Endothelial cell of umbilical vein (primary cell): Measurements from ENCODE around the gene TNS1. TPM values are rescaled to one million over a fixed set of nuclear protein-coding genes. Genes with fewer than 3 reads are reported as not detected.

ENCODE experiments used
- BruUV-seq: library from RNA; stranded (reverse); fragments of 400-500 nt; replicated peaks from 2 replicates; lab custom pipeline; 2021; lab: Mats Ljungman, UMichigan
- CTCF ChIA-PET: fragments of 300-600, 350-600 bp; sonication (Branson Sonifier 250); formaldehyde crosslinking; loops from one replicate; lab custom pipeline; 2021; ENCODE audit warnings: antibody characterized with exemption, inconsistent platforms; lab: Charles Lee
- POLR2A ChIA-PET: fragments of 300-600, 350-600 bp; sonication (Branson Sonifier 250); formaldehyde crosslinking; loops from one replicate; lab custom pipeline; 2021; ENCODE audit warnings: antibody characterized with exemption, inconsistent platforms; lab: Charles Lee
- DNase-seq: peaks from one replicate; pipeline ENCODE4 v3.0.0-alpha.2; 2011; ENCODE audit warnings: low read depth, low spot score
- FAIRE-seq: peaks from 2 replicates; lab custom pipeline; 2011; peaks lifted over from hg19 to GRCh38; lab: Jason Lieb, UNC
- H2AFZ ChIP-seq: 2 replicates; pipeline ENCODE4 v1.6.0; 2012; ENCODE audit warnings: low read depth, low read length, control low read depth, inconsistent platforms
- H3K27ac ChIP-seq: 2 replicates; pipeline ENCODE4 v1.5.1; 2011; ENCODE audit warnings: low read depth, mild to moderate bottlenecking, control low read depth, low read length, moderate library complexity; ENCODE audit not compliant: insufficient read depth
- H3K27me3 ChIP-seq, 2 experiments: 2 replicates each; pipeline versions ENCODE4 v1.6.0 to v1.6.1; 2011; ENCODE audit warnings: low read length in 2 of 2, mixed read lengths in 1 of 2; ENCODE audit not compliant: control insufficient read depth in 2 of 2, insufficient read depth in 2 of 2
- H3K36me3 ChIP-seq, 2 experiments: 2 replicates in 1 of 2; 3 replicates in 1 of 2; pipeline ENCODE4 v1.5.1; 2011; ENCODE audit warnings: low read length in 2 of 2, mild to moderate bottlenecking in 1 of 2, moderate library complexity in 1 of 2; ENCODE audit not compliant: control insufficient read depth in 2 of 2, insufficient read depth in 2 of 2; ENCODE audit errors: extremely low read depth in 1 of 2
- H3K4me1 ChIP-seq: 3 replicates; pipeline ENCODE4 v1.5.1; 2011; ENCODE audit warnings: mild to moderate bottlenecking, low read length; ENCODE audit not compliant: control insufficient read depth, insufficient read depth; ENCODE audit errors: extremely low read depth
- H3K4me2 ChIP-seq: 2 replicates; pipeline ENCODE4 v1.6.1; 2011; ENCODE audit warnings: low read length, control low read depth, mixed read lengths; ENCODE audit not compliant: insufficient read depth
- H3K4me3 ChIP-seq, 3 experiments: fragments of 200-600 bp in 1 of 3; sonication (generic), shearing (Covaris generic) in 1 of 3; replicated peaks in 1 of 3; 2 replicates each; pipeline ENCODE4 v1.5.1; 2011 to 2016; ENCODE audit warnings: control low read depth in 3 of 3, low read length in 3 of 3, mild to moderate bottlenecking in 2 of 3, inconsistent platforms in 1 of 3, low read depth in 1 of 3, moderate library complexity in 1 of 3; ENCODE audit not compliant: insufficient read depth in 1 of 3
- H3K79me2 ChIP-seq: 2 replicates; pipeline ENCODE4 v1.6.0; 2012; ENCODE audit warnings: low read length, inconsistent platforms; ENCODE audit not compliant: control insufficient read depth, insufficient read depth
- H3K9ac ChIP-seq: replicated peaks from 2 replicates; pipeline ENCODE3; 2011; ENCODE audit warnings: low read length, control low read depth; ENCODE audit not compliant: insufficient read depth; ENCODE audit errors: extremely low read depth
- H3K9me1 ChIP-seq: replicated peaks from 3 replicates; pipeline ENCODE4 v1.6.0; 2011; ENCODE audit warnings: mild to moderate bottlenecking, low read length; ENCODE audit not compliant: control insufficient read depth, insufficient read depth; ENCODE audit errors: extremely low read depth
- H3K9me3 ChIP-seq: replicated peaks from 2 replicates; pipeline ENCODE4 v1.5.1; 2012; ENCODE audit warnings: low read length, inconsistent platforms; ENCODE audit not compliant: control insufficient read depth, insufficient read depth
- H4K20me1 ChIP-seq: replicated peaks from 2 replicates; pipeline ENCODE3; 2011; ENCODE audit warnings: mild to moderate bottlenecking, low read length; ENCODE audit not compliant: control insufficient read depth, insufficient read depth; ENCODE audit errors: extremely low read depth
- EZH2 ChIP-seq: IDR thresholded peaks from 2 replicates; pipeline ENCODE4 v1.6.1; 2012; ENCODE audit warnings: borderline replicate concordance, low read depth, mild to moderate bottlenecking, moderate library complexity, low read length, inconsistent platforms; ENCODE audit not compliant: severe bottlenecking
- FOS ChIP-seq: IDR thresholded peaks from 2 replicates; pipeline ENCODE4 v1.6.1; 2011; ENCODE audit warnings: mild to moderate bottlenecking, low read length, moderate library complexity, borderline replicate concordance; ENCODE audit not compliant: insufficient read depth
- GATA2 ChIP-seq: IDR thresholded peaks from 2 replicates; pipeline ENCODE4 v1.7.0; 2011; ENCODE audit warnings: low read depth, mild to moderate bottlenecking, moderate library complexity, mixed read lengths, low read length; ENCODE audit not compliant: insufficient read length, insufficient read depth
- JUN ChIP-seq: IDR thresholded peaks from 2 replicates; pipeline ENCODE4 v1.6.1; 2011; ENCODE audit warnings: borderline replicate concordance, low read depth; ENCODE audit not compliant: insufficient read length, insufficient read depth
- MYC ChIP-seq: IDR thresholded peaks from one replicate; pipeline ENCODE4 v1.6.1; 2011; ENCODE audit warnings: mild to moderate bottlenecking, low read depth, low read length
- POLR2A ChIP-seq: IDR thresholded peaks from 2 replicates; pipeline ENCODE4 v1.6.1; 2012; ENCODE audit warnings: low read depth, mild to moderate bottlenecking, control low read depth, low read length
- POLR2AphosphoS5 ChIP-seq: IDR thresholded peaks from 2 replicates; pipeline ENCODE4 v1.6.1; 2012; ENCODE audit warnings: low read depth, mild to moderate bottlenecking, control low read depth, low read length, moderate library complexity; ENCODE audit not compliant: insufficient read depth
- dilution Hi-C: fragments of 300-500 bp; cut with MboI; formaldehyde crosslinking; loops from one replicate; pipeline ENCODE4 v1.15.0; 2019; ENCODE audit warnings: low sequenced_read_pairs; ENCODE audit not compliant: extremely low pct_ligation_motif_present
- intact Hi-C: fragments of 100-400 bp; cut with micrococcal nuclease; formaldehyde crosslinking; loops from one replicate; pipeline ENCODE4 v1.10.0; 2022
- polyA plus RNA-seq, 4 experiments: library from polyadenylated mRNA; depleted of rRNA in 3 of 4; stranded (reverse) in 3 of 4; unstranded in 1 of 4; fragments of >200 nt; gene quantifications; 2 replicates each; pipeline versions ENCODE4 v1.2.1 to v1.2.3, GENCODE V29; 2011 to 2012; ENCODE audit warnings: missing spikeins in 1 of 4
- total RNA-seq: library from RNA; stranded (reverse); gene quantifications from 2 replicates; pipeline ENCODE4 v1.2.3, GENCODE V29; 2021
- TF ChIP-seq, protein P1 (sequence below), 2 donors: IDR thresholded peaks; 1 replicate in 1 of 2; 2 replicates in 1 of 2; pipeline ENCODE4 v1.5.1; 2011; ENCODE audit warnings: low read length in 2 of 2, mild to moderate bottlenecking in 2 of 2, moderate library complexity in 2 of 2, control low read depth in 1 of 2, inconsistent platforms in 1 of 2, low read depth in 1 of 2; ENCODE audit not compliant: insufficient read depth in 1 of 2; ENCODE audit errors: extremely low read depth in 1 of 2
- TF ChIP-seq, protein P2 (sequence below): IDR thresholded peaks from 2 replicates; pipeline ENCODE4 v1.6.1; 2011; ENCODE audit not compliant: insufficient read depth, insufficient read length

Gene TNS1
- total and polyA plus RNA-seq, 2 donors (not counting 3 experiments of a cell fraction or from before 2014, with no cell fraction given), result 11.0 to 52.1 TPM

- POLR2A ChIA-PET, result no interaction called here
- Histone ChIP-seq H3K4me3 (no peak overlapping the region), H3K9me3 (no peaks in the 10 kb centered on the region), H4K20me1 (no peaks in the 10 kb centered on the region), H3K9ac (no peak overlapping the region), H3K4me1 (no peaks in the 10 kb centered on the region), H3K36me3 (no peaks in the 10 kb centered on the region), H3K4me2 (no peak overlapping the region), H3K9me1 (no peaks in the 10 kb centered on the region), H2AFZ (no peak overlapping the region), H3K27me3 (peaks cover 0 to 6% of the 10 kb centered on the region in 2 experiments), H3K27ac (no peak overlapping the region), H3K79me2 (no peaks in the 10 kb centered on the region)
- DNase-seq, result no peak
- dilution Hi-C loops, result no loop called here
- TF ChIP-seq MYC (no peak), GATA2 (no peak), POLR2AphosphoS5 (no peak), JUN (no peak), FOS (no peak), EZH2 (no peak), POLR2A (no peak)
- TF ChIP-seq, protein P1, sequence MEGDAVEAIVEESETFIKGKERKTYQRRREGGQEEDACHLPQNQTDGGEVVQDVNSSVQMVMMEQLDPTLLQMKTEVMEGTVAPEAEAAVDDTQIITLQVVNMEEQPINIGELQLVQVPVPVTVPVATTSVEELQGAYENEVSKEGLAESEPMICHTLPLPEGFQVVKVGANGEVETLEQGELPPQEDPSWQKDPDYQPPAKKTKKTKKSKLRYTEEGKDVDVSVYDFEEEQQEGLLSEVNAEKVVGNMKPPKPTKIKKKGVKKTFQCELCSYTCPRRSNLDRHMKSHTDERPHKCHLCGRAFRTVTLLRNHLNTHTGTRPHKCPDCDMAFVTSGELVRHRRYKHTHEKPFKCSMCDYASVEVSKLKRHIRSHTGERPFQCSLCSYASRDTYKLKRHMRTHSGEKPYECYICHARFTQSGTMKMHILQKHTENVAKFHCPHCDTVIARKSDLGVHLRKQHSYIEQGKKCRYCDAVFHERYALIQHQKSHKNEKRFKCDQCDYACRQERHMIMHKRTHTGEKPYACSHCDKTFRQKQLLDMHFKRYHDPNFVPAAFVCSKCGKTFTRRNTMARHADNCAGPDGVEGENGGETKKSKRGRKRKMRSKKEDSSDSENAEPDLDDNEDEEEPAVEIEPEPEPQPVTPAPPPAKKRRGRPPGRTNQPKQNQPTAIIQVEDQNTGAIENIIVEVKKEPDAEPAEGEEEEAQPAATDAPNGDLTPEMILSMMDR (IDR thresholded peaks at IDR 0.05; ENCODE audit: extremely low read depth in 1 of 2, insufficient read depth in 1 of 2, low read depth in 1 of 2, low read length in 2 of 2), result no peak
- TF ChIP-seq, protein P2, sequence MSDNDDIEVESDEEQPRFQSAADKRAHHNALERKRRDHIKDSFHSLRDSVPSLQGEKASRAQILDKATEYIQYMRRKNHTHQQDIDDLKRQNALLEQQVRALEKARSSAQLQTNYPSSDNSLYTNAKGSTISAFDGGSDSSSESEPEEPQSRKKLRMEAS, result no peak
- CTCF ChIA-PET, result interaction anchor here (3.7 kb wide), 1 partner anchor 9 kb away, joined by 15 read pairs; no protein-coding TSS in a partner anchor
- FAIRE-seq, result no peak
- intact Hi-C loops, result no loop called here
- no TSS peak for BruUV-seq
Observed at GRCh38 chr2:217775920-217776503, 226.8 kb downstream of the TNS1 start.
